PC-9 (cell line): ENCODE results near the gene IMPDH2. TPM values are rescaled to one million over a fixed set of nuclear protein-coding genes. Genes with fewer than 3 reads are reported as not detected.

Experiments used
- BruUV-seq: library from RNA; stranded (reverse); fragments of 400-500 nt; replicated peaks from 2 replicates; lab custom pipeline; 2021; lab: Mats Ljungman, UMichigan
- CTCF ChIA-PET: fragments of 300-600 bp; sonication (Branson Sonifier 250); formaldehyde crosslinking; loops from one replicate; lab custom pipeline; 2022; ENCODE audit warnings: antibody characterized with exemption; lab: Charles Lee
- POLR2A ChIA-PET: fragments of 300-600 bp; sonication (Branson Sonifier 250); formaldehyde crosslinking; loops from one replicate; lab custom pipeline; 2022; ENCODE audit warnings: antibody characterized with exemption; ENCODE audit not compliant: unreplicated experiment; lab: Charles Lee
- DNase-seq, 2 experiments: peaks; one replicate each; pipeline versions ENCODE4 v3.0.0 to v3.0.0-alpha.2; 2015 to 2022; ENCODE audit warnings: mixed read lengths in 1 of 2
- H2AFZ ChIP-seq: fragments of 200-600 bp; sonication (generic); 2 replicates; pipeline ENCODE4 v1.8.1; 2017; ENCODE audit warnings: antibody characterized with exemption
- H3F3A ChIP-seq: fragments of 200-600 bp; sonication (generic); 2 replicates; pipeline ENCODE4 v1.8.1; 2017; ENCODE audit warnings: antibody characterized with exemption, mild to moderate bottlenecking, low read depth; ENCODE audit not compliant: insufficient read depth
- H3K27ac ChIP-seq: fragments of 200-600 bp; sonication (generic); 2 replicates; pipeline ENCODE4 v1.6.1; 2016; ENCODE audit warnings: mixed run types
- H3K27me3 ChIP-seq: fragments of 200-600 bp; sonication (generic); 2 replicates; pipeline ENCODE4 v1.6.1; 2016; ENCODE audit warnings: low read depth, mixed run types; ENCODE audit not compliant: insufficient read depth
- H3K36me3 ChIP-seq: fragments of 200-600 bp; sonication (generic); 2 replicates; pipeline ENCODE4 v1.6.1; 2016; ENCODE audit warnings: low read depth, mixed run types
- H3K4me1 ChIP-seq: fragments of 200-600 bp; sonication (generic); replicated peaks from 2 replicates; pipeline ENCODE4 v1.6.1; 2016; ENCODE audit warnings: mixed run types; ENCODE audit not compliant: insufficient read depth
- H3K4me2 ChIP-seq: fragments of 200-600 bp; sonication (generic); 2 replicates; pipeline ENCODE4 v1.6.1; 2017; ENCODE audit warnings: mixed run types
- H3K4me3 ChIP-seq: fragments of 200-600 bp; sonication (generic); 2 replicates; pipeline ENCODE4 v1.6.1; 2016; ENCODE audit warnings: mixed run types
- H3K79me2 ChIP-seq: fragments of 200-600 bp; sonication (generic); 2 replicates; pipeline ENCODE4 v1.6.1; 2017; ENCODE audit warnings: low read depth, mixed run types
- H3K9me2 ChIP-seq: fragments of 200-600 bp; sonication (generic); 2 replicates; pipeline ENCODE4 v1.8.1; 2017; ENCODE audit warnings: mild to moderate bottlenecking; ENCODE audit not compliant: insufficient read depth
- H3K9me3 ChIP-seq: fragments of 200-600 bp; sonication (generic); 2 replicates; pipeline ENCODE4 v1.8.1; 2016; ENCODE audit warnings: low read depth; ENCODE audit not compliant: insufficient read depth
- H4K20me1 ChIP-seq: fragments of 200-600 bp; sonication (generic); 2 replicates; pipeline ENCODE4 v1.8.1; 2017; ENCODE audit not compliant: insufficient read depth
- CTCF ChIP-seq: fragments of 200-600 bp; sonication (generic); conservative IDR thresholded peaks from 2 replicates; pipeline ENCODE4 v1.6.1; 2017; ENCODE audit warnings: mixed run types, antibody characterized with exemption, mild to moderate bottlenecking, moderate library complexity
- EZH2 ChIP-seq: fragments of 200-600 bp; sonication (generic); IDR thresholded peaks from 2 replicates; pipeline ENCODE4 v1.8.0; 2017; ENCODE audit warnings: antibody characterized with exemption, low read depth
- intact Hi-C: fragments of 100-400 bp; cut with micrococcal nuclease; formaldehyde crosslinking; loops from one replicate; pipeline ENCODE4 v1.10.0; 2022; ENCODE audit not compliant: unreplicated experiment
- total RNA-seq: library from RNA; stranded (reverse); gene quantifications from 2 replicates; pipeline ENCODE4 v1.2.3, GENCODE V29; 2021

Gene IMPDH2
- total RNA-seq, 1 experiment from 2014 or later: 190 TPM

GRCh38 chr3:49021213-49021812 lies 7.9 kb downstream of the IMPDH2 start:
- H3K36me3 ChIP-seq: peaks cover 6% of the 10 kb centered on the region; the same call in 1 of the 2 replicates
- no peaks in the 10 kb centered on the region; the same call in 1 of the 2 replicates for H4K20me1 ChIP-seq
- H3K27ac ChIP-seq: peak overlapping the region; percentile 87
- H3K4me3 ChIP-seq: peak overlapping the region; percentile 70
- TF ChIP-seq EZH2: no peak
- no peak for TF ChIP-seq CTCF
- peak; percentile 89 to 99 for DNase-seq
- intact Hi-C loops: no loop called here
- H3K79me2 ChIP-seq: peaks cover 57% of the 10 kb centered on the region
- no peaks in the 10 kb centered on the region for H3K27me3 ChIP-seq
- H3K4me1 ChIP-seq: peaks cover 30% of the 10 kb centered on the region
- H3K4me2 ChIP-seq: peak overlapping the region; percentile 92
- POLR2A ChIA-PET: interaction anchor here (0.6 to 3.7 kb wide), 8 partner anchors 14 to 780 kb away, joined by 3 to 22 read pairs (median 5); partner anchors contain the start of genes IP6K2, QRICH1, WDR6 and ZNF589
- BruUV-seq: no TSS peak
- H3K9me3 ChIP-seq: no peaks in the 10 kb centered on the region
- peaks cover 44% of the 10 kb centered on the region; the same call in 1 of the 2 replicates for H3F3A ChIP-seq
- CTCF ChIA-PET: interaction anchor here (0.6 to 1.0 kb wide), 2 partner anchors 33 to 37 kb away, joined by 3 to 4 read pairs; no protein-coding TSS in a partner anchor
- H3K9me2 ChIP-seq: no peaks in the 10 kb centered on the region
- peak overlapping the region; percentile 82 for H2AFZ ChIP-seq

GRCh38 chr3:49020330-49021212 lies 8.6 kb downstream of the IMPDH2 start:
- DNase-seq: peak in 1 of 2 experiments; percentile 57
- peak overlapping the region; percentile 70 for H3K4me3 ChIP-seq
- H4K20me1 ChIP-seq: no peaks in the 10 kb centered on the region
- peaks cover 30% of the 10 kb centered on the region for H3K4me1 ChIP-seq
- peaks cover 49% of the 10 kb centered on the region for H3K79me2 ChIP-seq
- no peaks in the 10 kb centered on the region for H3K9me3 ChIP-seq
- H3F3A ChIP-seq: peaks cover 51% of the 10 kb centered on the region
- H3K4me2 ChIP-seq: peak overlapping the region; percentile 92
- peak overlapping the region; percentile 72 for H2AFZ ChIP-seq
- POLR2A ChIA-PET: interaction anchor here (0.5 to 3.7 kb wide), 7 partner anchors 13 to 557 kb away, joined by 3 to 22 read pairs (median 6); partner anchors contain the start of genes IP6K2, QRICH1 and WDR6
- CTCF ChIA-PET: interaction anchor here (0.6 kb wide), 1 partner anchor 35 kb away, joined by 15 read pairs; no protein-coding TSS in a partner anchor
- no peaks in the 10 kb centered on the region for H3K9me2 ChIP-seq
- H3K27me3 ChIP-seq: no peaks in the 10 kb centered on the region
- intact Hi-C loops: no loop called here
- TSS peak; percentile 74 for BruUV-seq
- no peak for TF ChIP-seq EZH2
- TF ChIP-seq CTCF: no peak
- H3K27ac ChIP-seq: peak overlapping the region; percentile 50
- no peaks in the 10 kb centered on the region for H3K36me3 ChIP-seq

- Histone ChIP-seq H4K20me1 (no peaks in the 10 kb centered on the region), H3K4me1 (peaks cover 30% of the 10 kb centered on the region), H3K9me2 (no peaks in the 10 kb centered on the region), H3K4me3 (peak overlapping the region; percentile 70), H3K9me3 (no peaks in the 10 kb centered on the region), H3K36me3 (no peaks in the 10 kb centered on the region), H3K4me2 (peak overlapping the region; percentile 92), H3K27me3 (no peaks in the 10 kb centered on the region), H2AFZ (no peak overlapping the region), H3K79me2 (peaks cover 44% of the 10 kb centered on the region), H3K27ac (no peak overlapping the region), H3F3A (peaks cover 50% of the 10 kb centered on the region)
- DNase-seq: no peak
- intact Hi-C loops: no loop called here
- no peak for TF ChIP-seq EZH2
- TF ChIP-seq CTCF: no peak
- no TSS peak for BruUV-seq
- ChIA-PET POLR2A (interaction anchor here (0.5 to 3.7 kb wide), 4 partner anchors 13 to 74 kb away, joined by 3 to 22 read pairs (median 8); partner anchors contain the start of genes QRICH1 and WDR6), CTCF (interaction anchor here (0.6 kb wide), 1 partner anchor 34 kb away, joined by 15 read pairs; no protein-coding TSS in a partner anchor)
Observed at GRCh38 chr3:49019941-49020329, 9.3 kb downstream of the IMPDH2 start.
